ENCODE data around the gene KRT77.
"Not testable (repeated sequence)": the region's sequence is repeated elsewhere in the genome, so short reads cannot be mapped to it uniquely, and the experiment has no call there.

Gene KRT77

GRCh38 chr12:52703424-52703823 lies at the start of gene KRT77:
KRT77 (minus strand) TSS chr12:52703524; CDS start chr12:52703434, 90 bp downstream.
- DNase-seq (ENCODE audit: low read depth, low spot score), result no peak

- DNase-seq (ENCODE audit: low read depth, low spot score), result no peak
These were observed 49.2 kb upstream of the KRT77 start for GRCh38 chr12:52752516-52752915.

- DNase-seq (ENCODE audit: low read depth, low spot score), result no peak
These were observed 48.5 kb upstream of the KRT77 start for GRCh38 chr12:52751795-52752194.

GRCh38 chr12:52750532-52750931 lies 47.2 kb upstream of the KRT77 start:
- DNase-seq (ENCODE audit: low read depth, low spot score), result not testable (repeated sequence)

- DNase-seq (ENCODE audit: low read depth, low spot score), result no peak
These were observed 46.5 kb upstream of the KRT77 start for GRCh38 chr12:52749827-52750226.

GRCh38 chr12:52748578-52748977 lies 45.3 kb upstream of the KRT77 start:
- DNase-seq (ENCODE audit: low read depth, low spot score), result no peak

GRCh38 chr12:52745554-52745953 lies 42.2 kb upstream of the KRT77 start:
- DNase-seq (ENCODE audit: low read depth, low spot score), result no peak

GRCh38 chr12:52744493-52745156 lies 41.3 kb upstream of the KRT77 start:
- DNase-seq (ENCODE audit: low read depth, low spot score), result no peak

GRCh38 chr12:52742822-52743457 lies 39.6 kb upstream of the KRT77 start:
- DNase-seq (ENCODE audit: low read depth, low spot score), result no peak

- no peak for DNase-seq (ENCODE audit: low read depth, low spot score)
These were observed 38.9 kb upstream of the KRT77 start for GRCh38 chr12:52742196-52742580.

GRCh38 chr12:52741375-52742195 lies 38.3 kb upstream of the KRT77 start:
- DNase-seq (ENCODE audit: low read depth, low spot score), result peak; percentile 11

- DNase-seq (ENCODE audit: low read depth, low spot score), result no peak
These were observed 37.3 kb upstream of the KRT77 start for GRCh38 chr12:52740584-52740983.

GRCh38 chr12:52739963-52740362 lies 36.6 kb upstream of the KRT77 start:
- DNase-seq (ENCODE audit: low read depth, low spot score), result no peak

GRCh38 chr12:52735816-52736632 lies 32.7 kb upstream of the KRT77 start:
- DNase-seq (ENCODE audit: low read depth, low spot score), result no peak

GRCh38 chr12:52735106-52735505 lies 31.8 kb upstream of the KRT77 start:
- no peak for DNase-seq (ENCODE audit: low read depth, low spot score)

- DNase-seq (ENCODE audit: low read depth, low spot score), result no peak
These were observed 27.5 kb upstream of the KRT77 start for GRCh38 chr12:52730793-52731192.

- DNase-seq (ENCODE audit: low read depth, low spot score), result no peak
These were observed 27.1 kb upstream of the KRT77 start for GRCh38 chr12:52730383-52730782.

- DNase-seq (ENCODE audit: low read depth, low spot score), result no peak
These were observed 25.8 kb upstream of the KRT77 start for GRCh38 chr12:52729147-52729546.

GRCh38 chr12:52728374-52728773 lies 25.1 kb upstream of the KRT77 start:
- DNase-seq (ENCODE audit: low read depth, low spot score), result no peak

GRCh38 chr12:52727037-52727436 lies 23.7 kb upstream of the KRT77 start:
- DNase-seq (ENCODE audit: low read depth, low spot score), result no peak

- DNase-seq (ENCODE audit: low read depth, low spot score), result no peak
These were observed 23.1 kb upstream of the KRT77 start for GRCh38 chr12:52726451-52726850.

GRCh38 chr12:52724384-52724783 lies 21.1 kb upstream of the KRT77 start:
- DNase-seq (ENCODE audit: low read depth, low spot score), result no peak
